Mononuclear cell (primary cell): ENCODE measurements around the gene HRH1. TPM values are rescaled to one million over a fixed set of nuclear protein-coding genes. Genes with fewer than 3 reads are reported as not detected.

ENCODE experiments used
- H3K27me3 ChIP-seq: 2 replicates; pipeline ENCODE4 v1.6.0; 2011; ENCODE audit warnings: low read length, control low read depth; ENCODE audit not compliant: insufficient read depth
- H3K4me1 ChIP-seq: 2 replicates; pipeline ENCODE4 v1.5.1; 2011; ENCODE audit warnings: mild to moderate bottlenecking, low read length, control low read depth; ENCODE audit not compliant: insufficient read depth
- H3K4me3 ChIP-seq: 2 replicates; pipeline ENCODE4 v1.5.1; 2011; ENCODE audit warnings: mild to moderate bottlenecking, low read length, moderate library complexity
- H3K9me3 ChIP-seq: 2 replicates; pipeline ENCODE4 v1.5.1; 2011; ENCODE audit warnings: low read depth, mild to moderate bottlenecking, control low read depth, low read length
- total RNA-seq: library from RNA; depleted of rRNA; stranded (reverse); fragments of >200 nt; gene quantifications from one replicate; pipeline ENCODE4 v1.2.3, GENCODE V29; 2012

HRH1 gene
- total RNA-seq, 1 donor: 2.4 TPM

DNA sequence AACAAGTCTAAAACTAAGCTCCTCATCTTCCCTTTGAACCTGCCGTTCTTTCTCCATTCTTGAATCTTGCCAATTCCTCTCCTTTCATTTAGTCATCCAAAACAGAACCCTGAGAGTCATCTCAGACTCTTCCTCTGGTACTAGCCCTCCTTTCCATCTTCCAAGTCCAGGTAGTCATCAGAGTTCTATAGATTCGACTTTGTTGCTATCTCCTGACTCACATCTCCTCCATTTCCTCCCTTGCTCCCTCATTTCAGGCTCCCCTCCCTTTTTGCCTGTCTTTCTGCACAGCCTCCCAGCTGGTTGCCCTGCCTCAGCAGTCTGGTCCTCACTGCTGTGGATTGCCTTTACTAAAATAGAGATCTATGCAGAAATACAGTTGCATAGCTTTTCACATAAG is 122.6 kb downstream of the HRH1 start:
- H3K4me3 ChIP-seq: no peak overlapping the region
- H3K27me3 ChIP-seq: no peaks in the 10 kb centered on the region
- peaks cover 72% of the 10 kb centered on the region for H3K4me1 ChIP-seq
- H3K9me3 ChIP-seq: no peaks in the 10 kb centered on the region

DNA sequence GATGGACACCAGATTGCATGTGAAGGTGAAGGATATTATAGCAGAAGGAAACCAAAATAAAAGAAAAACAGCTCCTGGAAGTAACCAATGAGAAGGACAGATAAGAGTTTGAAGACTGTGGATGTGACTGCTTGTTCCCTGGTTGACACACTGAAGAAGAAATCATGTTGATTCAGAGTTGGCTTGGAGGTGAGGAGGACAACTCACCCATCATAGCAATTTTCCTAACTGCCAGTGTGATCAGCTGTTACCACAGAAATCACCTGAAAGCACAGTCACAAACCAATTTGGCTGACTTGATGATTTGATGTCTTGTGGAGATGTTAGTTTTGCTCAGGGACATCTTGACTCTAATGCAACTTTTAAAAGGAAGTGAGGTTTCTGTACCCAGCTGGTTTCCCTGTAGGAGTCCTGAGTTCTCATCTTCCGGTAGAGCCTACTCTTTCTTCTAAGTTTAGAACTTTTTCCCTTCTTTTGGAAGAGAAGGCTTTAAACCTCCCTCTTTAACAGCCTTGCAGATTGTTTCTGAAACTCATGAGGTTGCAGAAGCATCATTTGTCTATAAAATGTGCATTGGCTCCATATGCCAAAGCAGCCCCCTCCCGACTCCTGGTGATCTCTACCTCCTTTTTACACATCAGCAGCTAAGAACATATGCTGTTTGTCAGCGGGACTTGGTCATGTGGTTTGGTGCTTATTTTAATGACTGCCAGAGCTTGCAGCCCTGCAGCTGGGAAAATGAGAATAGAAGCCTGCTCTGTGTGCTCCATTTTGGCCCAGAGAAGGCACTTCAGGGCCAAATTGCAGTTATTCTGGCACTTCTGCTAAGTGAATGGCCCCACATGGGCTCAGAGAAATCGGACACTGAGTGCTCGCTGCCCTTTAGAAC is 128.2 kb downstream of the HRH1 start:
- no peak overlapping the region for H3K4me3 ChIP-seq
- peaks cover 63% of the 10 kb centered on the region for H3K4me1 ChIP-seq
- no peaks in the 10 kb centered on the region for H3K9me3 ChIP-seq
- H3K27me3 ChIP-seq: no peaks in the 10 kb centered on the region

DNA sequence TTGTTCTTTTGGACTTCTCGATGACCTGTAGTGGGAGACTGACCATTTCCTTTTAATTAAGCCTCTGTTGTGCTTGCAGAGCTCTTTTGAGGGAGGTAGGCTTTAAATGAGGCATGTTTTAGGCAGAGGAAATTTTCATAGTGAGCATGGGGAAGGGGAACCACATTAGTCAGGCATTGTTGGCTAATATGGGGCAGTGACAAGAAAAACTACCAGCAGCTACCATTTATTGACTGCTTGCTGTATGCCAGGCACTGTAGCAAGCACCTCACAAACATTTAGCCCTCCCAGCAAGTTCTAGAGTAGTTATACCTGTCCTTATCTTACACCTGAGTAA is 128.8 kb downstream of the HRH1 start:
- Histone ChIP-seq H3K27me3 (no peaks in the 10 kb centered on the region), H3K9me3 (no peaks in the 10 kb centered on the region), H3K4me3 (no peak overlapping the region), H3K4me1 (peaks cover 68% of the 10 kb centered on the region)

DNA sequence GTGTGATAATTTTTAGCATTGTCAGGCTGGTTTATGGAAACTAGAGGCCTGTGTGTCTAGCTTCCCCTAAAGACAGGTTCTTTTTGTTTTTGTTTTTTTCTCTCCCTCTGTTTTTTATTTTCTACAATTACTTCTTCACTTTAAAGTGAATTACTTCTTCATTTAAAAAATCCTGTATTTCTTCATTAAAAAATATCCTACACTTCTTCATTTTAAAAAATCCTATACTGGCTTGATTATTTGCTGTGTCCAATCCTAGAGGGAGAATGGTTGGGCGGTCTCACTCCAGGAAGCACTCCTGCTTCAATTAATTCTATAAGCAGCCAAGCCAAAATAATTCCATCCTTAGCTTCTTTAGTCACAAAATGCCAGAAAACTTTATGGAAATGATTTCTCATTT is 129.7 kb downstream of the HRH1 start:
- Histone ChIP-seq H3K27me3 (no peaks in the 10 kb centered on the region), H3K4me1 (peaks cover 67% of the 10 kb centered on the region), H3K4me3 (no peak overlapping the region), H3K9me3 (no peaks in the 10 kb centered on the region)

DNA sequence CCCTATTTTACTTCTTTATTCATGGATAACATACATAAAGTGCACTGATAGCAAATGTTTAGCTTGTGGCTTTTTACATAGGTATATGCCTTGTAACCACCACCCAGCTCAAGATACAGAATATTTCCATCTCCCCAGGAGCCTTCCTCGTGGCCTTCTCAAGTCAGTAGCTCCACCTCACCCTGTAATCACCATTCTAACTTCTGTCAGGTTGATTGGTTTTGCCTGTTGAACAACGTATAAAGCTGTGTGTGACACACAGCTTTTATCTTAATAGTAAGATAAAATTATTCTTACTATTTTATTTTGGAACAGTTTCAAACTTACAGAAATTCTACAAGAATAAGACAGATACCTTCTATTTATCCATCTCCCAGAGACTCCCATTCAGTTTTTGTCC is 131.2 kb downstream of the HRH1 start:
- H3K4me1 ChIP-seq: peaks cover 78% of the 10 kb centered on the region
- H3K27me3 ChIP-seq: no peaks in the 10 kb centered on the region
- H3K9me3 ChIP-seq: no peaks in the 10 kb centered on the region
- H3K4me3 ChIP-seq: no peak overlapping the region

DNA sequence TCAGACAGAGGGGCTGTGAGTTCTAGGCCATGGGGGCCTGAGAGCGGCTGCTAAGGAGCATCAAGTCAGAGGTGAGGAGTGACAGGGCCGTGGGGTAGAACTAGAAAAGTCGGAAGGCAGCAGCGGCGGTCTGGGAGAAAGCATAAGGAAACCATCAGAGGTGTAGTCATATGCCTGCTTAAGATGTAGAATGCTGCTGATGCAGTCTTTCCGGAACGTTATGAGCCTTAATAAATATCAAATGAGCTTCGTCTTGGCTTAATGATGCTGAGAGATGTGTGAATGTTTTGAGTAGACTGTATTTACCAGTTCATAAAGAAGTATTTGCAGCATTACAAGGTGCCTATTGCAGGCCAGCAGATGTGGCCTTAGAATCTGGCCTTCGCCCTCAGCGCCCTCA is 133.1 kb downstream of the HRH1 start:
- Histone ChIP-seq H3K4me3 (no peak overlapping the region), H3K27me3 (no peaks in the 10 kb centered on the region), H3K9me3 (no peaks in the 10 kb centered on the region), H3K4me1 (peaks cover 78% of the 10 kb centered on the region)

DNA sequence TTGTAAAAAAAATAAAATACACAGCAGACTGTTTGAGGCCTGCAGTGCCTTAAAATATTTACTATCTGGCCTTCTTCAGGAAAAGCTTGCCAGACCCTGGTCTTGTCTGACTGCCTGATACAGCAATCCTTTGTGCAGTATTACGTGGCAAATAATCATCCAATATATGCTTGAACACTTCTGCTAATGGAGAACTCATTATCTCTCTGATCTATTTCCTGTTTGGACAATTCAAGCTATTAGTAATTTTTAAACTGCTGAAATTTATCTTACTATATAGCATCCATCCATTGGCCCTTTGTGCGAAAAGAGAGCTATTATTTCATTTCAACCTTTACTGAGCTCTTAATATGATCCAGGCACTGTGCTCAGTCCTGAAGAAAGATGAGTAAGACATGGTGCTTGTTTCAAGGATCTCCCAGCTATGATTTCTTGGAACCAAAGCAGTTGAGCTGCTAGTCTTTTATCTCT is 133.8 kb downstream of the HRH1 start:
- H3K4me3 ChIP-seq: no peak overlapping the region
- H3K4me1 ChIP-seq: peaks cover 71% of the 10 kb centered on the region
- no peaks in the 10 kb centered on the region for H3K9me3 ChIP-seq

DNA sequence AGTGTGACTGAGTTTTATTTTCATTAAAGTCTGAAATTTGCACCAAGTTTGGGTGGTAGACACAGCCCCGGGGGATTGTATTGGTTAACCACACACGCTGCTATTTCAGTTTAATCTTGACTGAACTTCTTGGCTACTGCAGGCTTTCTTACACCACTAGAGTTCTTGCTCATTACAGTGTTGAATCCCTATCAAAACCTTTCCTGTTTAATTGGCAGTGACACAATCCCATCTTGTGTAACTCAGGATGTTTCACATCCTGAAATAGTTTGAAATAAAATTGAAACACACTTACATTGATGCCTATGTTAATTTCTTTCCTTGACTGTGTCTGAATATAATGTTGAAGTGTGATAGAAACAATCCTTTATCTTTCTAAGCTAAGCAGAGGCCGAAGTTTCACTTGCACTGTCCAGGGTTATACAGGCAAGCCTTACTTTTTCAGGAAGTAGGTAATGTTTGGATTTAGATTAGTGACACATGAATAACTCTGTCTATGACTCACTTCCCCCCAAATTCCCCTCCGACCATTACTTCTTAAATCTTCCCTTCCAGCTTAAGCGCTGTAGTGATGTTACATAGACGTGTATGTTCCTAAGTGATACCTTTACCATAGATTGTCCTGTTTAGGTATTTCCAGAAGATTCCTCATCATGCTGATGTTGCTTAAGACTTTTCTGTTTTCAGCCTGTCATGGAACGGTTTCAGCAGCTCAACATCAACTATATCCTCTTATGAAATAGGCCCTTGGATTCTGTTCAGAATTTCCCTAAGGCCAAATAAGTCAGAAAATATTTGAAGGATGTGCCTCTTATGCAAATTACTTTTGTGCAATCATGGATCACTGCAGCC is 134.7 kb downstream of the HRH1 start:
- peaks cover 64% of the 10 kb centered on the region for H3K4me1 ChIP-seq
- no peak overlapping the region for H3K4me3 ChIP-seq

More for the DNA sequence above, 133.8 kb downstream of the HRH1 start:
- H3K27me3 ChIP-seq: no peaks in the 10 kb centered on the region

DNA sequence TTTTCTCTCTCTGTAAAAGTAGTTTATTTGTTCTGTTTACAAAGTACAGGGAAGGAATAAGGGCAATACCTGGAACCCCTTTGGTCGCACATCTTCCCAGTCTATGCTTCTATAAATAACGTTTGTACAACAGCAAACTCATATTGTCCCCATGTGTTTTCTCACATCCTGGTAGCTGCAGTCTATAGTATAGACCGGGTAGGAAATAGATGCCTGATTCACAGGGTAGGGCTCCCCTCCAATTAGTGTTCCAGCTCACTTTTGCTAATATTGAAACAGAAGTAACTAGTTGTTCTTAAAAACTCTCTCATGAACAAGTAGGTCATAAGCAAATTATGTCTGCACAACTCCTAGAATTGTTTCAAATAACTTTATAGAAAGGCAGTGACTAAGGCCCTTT is 135.6 kb downstream of the HRH1 start:
- H3K27me3 ChIP-seq: no peaks in the 10 kb centered on the region
- peaks cover 64% of the 10 kb centered on the region for H3K4me1 ChIP-seq
- H3K4me3 ChIP-seq: no peak overlapping the region
- H3K9me3 ChIP-seq: no peaks in the 10 kb centered on the region

More for the DNA sequence above, 134.7 kb downstream of the HRH1 start:
- Histone ChIP-seq H3K9me3 (no peaks in the 10 kb centered on the region), H3K27me3 (no peaks in the 10 kb centered on the region)

DNA sequence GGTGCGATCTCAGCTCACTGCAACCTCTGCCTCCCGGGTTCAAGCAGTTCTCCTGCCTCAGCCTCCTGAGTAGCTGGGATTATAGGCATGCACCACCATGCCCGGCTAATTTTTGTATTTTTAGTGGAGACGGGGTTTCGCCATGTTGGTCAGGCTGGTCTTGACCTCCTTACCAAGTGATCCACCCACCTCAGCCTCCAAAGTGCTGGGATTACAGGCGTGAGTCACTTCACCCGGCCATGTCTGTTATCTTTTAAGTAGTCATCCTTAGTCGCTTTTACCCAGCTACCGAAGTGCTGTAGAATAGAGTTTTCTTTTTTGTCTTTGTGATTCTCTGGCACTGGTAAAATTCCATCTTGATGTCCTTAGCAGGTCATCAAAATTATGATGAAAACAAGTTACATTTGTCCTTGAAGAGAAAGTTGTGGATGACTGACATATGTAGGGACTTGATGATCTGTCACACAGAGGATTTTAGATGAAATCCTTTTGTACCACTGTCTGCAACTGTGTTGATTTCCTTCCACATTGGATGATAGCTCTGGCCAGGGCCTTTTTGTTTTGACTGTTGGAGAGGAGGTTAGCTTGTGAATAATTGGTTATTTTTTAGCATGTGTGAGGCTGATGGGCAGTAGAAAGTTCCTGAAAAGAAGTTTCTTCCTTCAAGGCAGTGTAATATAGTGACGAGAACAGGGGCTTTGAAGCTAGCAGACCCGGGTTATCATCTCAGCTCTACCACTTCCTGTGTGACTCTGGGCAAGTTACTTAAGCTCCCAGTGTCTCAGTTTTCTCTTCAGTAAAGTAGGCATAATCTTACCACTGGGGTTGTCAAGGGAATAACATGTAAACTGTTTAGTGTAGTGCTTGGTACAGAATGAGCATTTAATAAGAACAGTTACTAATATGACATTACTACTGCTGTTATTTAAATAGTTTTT is 136.7 kb downstream of the HRH1 start:
- no peak overlapping the region for H3K4me3 ChIP-seq

DNA sequence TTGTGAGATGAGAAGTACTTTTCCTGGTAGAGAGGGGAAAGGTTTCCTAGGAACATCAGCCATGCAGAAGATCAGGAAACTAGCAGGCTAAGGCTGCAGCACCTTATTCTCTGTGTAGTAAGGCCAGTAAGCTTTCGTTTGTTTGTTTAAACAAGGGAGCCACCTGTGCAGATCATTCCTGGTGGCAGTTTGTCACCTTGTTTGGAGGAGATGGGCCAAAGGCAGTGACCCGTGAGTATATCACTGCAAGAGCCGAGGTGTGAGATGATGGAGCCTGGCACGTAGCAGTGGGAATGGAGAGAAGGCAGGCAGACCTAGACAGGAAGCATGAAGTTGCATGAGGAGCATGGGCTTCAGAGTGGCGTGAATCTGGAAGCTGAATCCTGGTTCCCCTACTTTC is 137.5 kb downstream of the HRH1 start:
- no peaks in the 10 kb centered on the region for H3K9me3 ChIP-seq
- no peaks in the 10 kb centered on the region for H3K27me3 ChIP-seq
- peaks cover 51% of the 10 kb centered on the region for H3K4me1 ChIP-seq
- no peak overlapping the region for H3K4me3 ChIP-seq

More for the DNA sequence above, 136.7 kb downstream of the HRH1 start:
- no peaks in the 10 kb centered on the region for H3K9me3 ChIP-seq
- H3K27me3 ChIP-seq: no peaks in the 10 kb centered on the region
- peaks cover 59% of the 10 kb centered on the region for H3K4me1 ChIP-seq

DNA sequence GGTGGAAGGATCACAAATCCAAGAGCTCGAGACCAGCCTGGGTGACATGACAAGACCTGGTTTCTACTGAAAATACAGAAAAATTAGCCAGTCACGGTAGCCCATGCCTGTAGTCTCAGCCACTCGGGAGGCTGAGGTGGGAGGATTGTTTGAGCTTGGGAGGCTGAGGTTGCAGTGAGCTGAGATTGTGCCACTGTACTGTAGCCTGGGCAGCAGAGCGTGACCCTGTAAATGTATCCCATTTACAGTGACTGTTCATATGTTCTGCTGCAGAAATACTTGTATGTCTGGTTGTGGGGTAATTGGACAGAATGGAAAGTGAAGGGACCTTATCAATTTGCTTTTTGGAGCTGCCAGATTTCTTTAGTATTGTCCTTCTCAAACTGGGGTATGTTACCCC is 142.8 kb downstream of the HRH1 start:
- Histone ChIP-seq H3K9me3 (no peaks in the 10 kb centered on the region), H3K4me1 (peaks cover under 1% of the 10 kb centered on the region), H3K4me3 (no peak overlapping the region), H3K27me3 (no peaks in the 10 kb centered on the region)

DNA sequence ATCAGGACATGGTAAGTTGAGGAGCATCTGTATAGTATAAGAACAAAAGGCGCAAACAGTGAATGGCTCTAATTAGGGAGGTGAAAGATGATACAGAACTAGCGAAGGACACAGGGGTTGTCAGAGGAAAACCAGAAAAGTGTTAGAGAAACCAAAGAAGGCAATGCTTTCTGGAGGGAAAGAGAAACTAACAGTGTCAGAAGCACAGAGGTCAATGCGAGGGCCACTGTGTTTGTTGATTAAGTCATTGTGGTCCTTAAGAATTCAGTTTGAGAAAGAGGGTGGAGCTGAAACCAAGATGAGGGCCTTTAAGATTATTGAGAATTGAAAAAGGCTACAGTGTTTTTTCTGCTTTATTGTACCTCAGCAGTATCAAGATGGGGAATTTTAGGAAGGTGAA is 146.7 kb downstream of the HRH1 start:
- peaks cover 8% of the 10 kb centered on the region for H3K4me1 ChIP-seq
- H3K4me3 ChIP-seq: no peak overlapping the region
- H3K9me3 ChIP-seq: no peaks in the 10 kb centered on the region
- no peaks in the 10 kb centered on the region for H3K27me3 ChIP-seq

DNA sequence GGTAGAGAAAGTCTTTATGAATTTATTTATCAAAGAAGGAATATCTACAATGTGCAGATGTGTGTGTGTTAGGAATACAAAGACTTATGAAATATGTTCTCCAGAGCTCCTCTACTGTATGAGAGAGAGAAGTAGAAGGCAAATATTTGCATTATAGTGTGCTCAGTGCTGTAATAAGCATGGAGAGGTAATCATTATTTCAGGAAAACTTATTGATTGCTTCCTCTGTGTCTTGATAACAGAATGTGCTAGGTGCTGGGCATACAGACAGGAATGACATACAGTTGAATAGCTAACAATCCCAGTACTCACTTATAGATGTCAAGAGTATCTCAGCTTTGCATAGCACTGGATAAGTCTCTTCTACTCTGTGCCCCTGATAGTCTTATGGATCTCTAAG is 148.2 kb downstream of the HRH1 start:
- Histone ChIP-seq H3K27me3 (no peaks in the 10 kb centered on the region), H3K4me3 (no peak overlapping the region), H3K9me3 (no peaks in the 10 kb centered on the region), H3K4me1 (peaks cover 15% of the 10 kb centered on the region)
